K562 (cell line): Measurements from ENCODE around the gene ALDH9A1. TPM values are rescaled to one million over a fixed set of nuclear protein-coding genes. Genes with fewer than 3 reads are reported as not detected.
A peak's percentile ranks its signal among the peaks of the same experiment; 100 is the strongest.

Experiments
- ATAC-seq: fragments of 200-7000 bp; cut with Tn5 transposase; 3 replicates; pipeline ENCODE4 v1.9.1; 2020; ENCODE audit warnings: moderate library complexity
- Bru-seq: library from RNA; stranded (reverse); fragments of 400-500 nt; gene quantifications from one replicate; lab custom pipeline; 2021; lab: Mats Ljungman, UMichigan
- BruChase-seq, 2 experiments: library from RNA; stranded (reverse); fragments of 400-500 nt; gene quantifications; one replicate each; lab custom pipeline; 2021; lab: Mats Ljungman, UMichigan
- BruUV-seq: library from RNA; stranded (reverse); fragments of 400-500 nt; replicated peaks from 2 replicates; lab custom pipeline; 2021; lab: Mats Ljungman, UMichigan
- CTCF ChIA-PET: fragments of 300-600 bp; formaldehyde crosslinking; extraction: SDS; loops from one replicate; lab custom pipeline; 2021; ENCODE audit warnings: low intra/inter-chr PET ratio; lab: Yijun Ruan, JAX
- POLR2A ChIA-PET: fragments of 300-600, 350-650 bp; sonication (Branson Sonifier 250); formaldehyde crosslinking; extraction: SDS; loops from one replicate; lab custom pipeline; 2021; ENCODE audit warnings: antibody characterized with exemption, inconsistent platforms; lab: Yijun Ruan, JAX
- DNase-seq, 4 experiments: peaks; one replicate each; pipeline versions ENCODE4 v3.0.0 to v3.0.0-alpha.2; 2011 to 2018; ENCODE audit warnings: low spot score in 3 of 4, mixed read lengths in 3 of 4; ENCODE audit errors: extremely low read depth in 1 of 4
- FAIRE-seq: peaks from 2 replicates; lab custom pipeline; 2011; peaks lifted over from hg19 to GRCh38; lab: Jason Lieb, UNC
- H2AFZ ChIP-seq: 2 replicates; pipeline ENCODE4 v1.6.0; 2011; ENCODE audit warnings: low read depth, low read length, control low read depth, inconsistent platforms
- H3K27ac ChIP-seq: fragments of 200-600 bp; 3 replicates; pipeline ENCODE4 v1.8.0; 2011; ENCODE audit warnings: low read depth, mild to moderate bottlenecking, control low read depth, inconsistent platforms, low read length, moderate library complexity, mixed read lengths; ENCODE audit errors: extremely low read depth
- H3K27me3 ChIP-seq, 2 experiments: fragments of 300-600 bp in 1 of 2; 2 replicates in 1 of 2; 3 replicates in 1 of 2; pipeline versions ENCODE4 v1.6.0 to v1.8.0; 2011; ENCODE audit warnings: inconsistent platforms in 2 of 2, low read length in 2 of 2, mild to moderate bottlenecking in 1 of 2, mixed read lengths in 1 of 2, moderate library complexity in 1 of 2; ENCODE audit not compliant: control insufficient read depth in 2 of 2, insufficient read depth in 2 of 2
- H3K36me3 ChIP-seq: fragments of 300-600 bp; 3 replicates; pipeline ENCODE4 v1.8.0; 2011; ENCODE audit warnings: mild to moderate bottlenecking, low read length, inconsistent platforms; ENCODE audit not compliant: control insufficient read depth, insufficient read depth
- H3K4me1 ChIP-seq, 2 experiments: fragments of 200-600 bp in 1 of 2; replicated peaks in 1 of 2; 2 replicates in 1 of 2; 3 replicates in 1 of 2; pipeline versions ENCODE4 v1.5.1 to v1.8.0; 2011; ENCODE audit warnings: inconsistent platforms in 2 of 2, low read length in 2 of 2, mild to moderate bottlenecking in 1 of 2, mixed read lengths in 1 of 2, moderate library complexity in 1 of 2; ENCODE audit not compliant: control insufficient read depth in 2 of 2, insufficient read depth in 2 of 2
- H3K4me2 ChIP-seq: 2 replicates; pipeline ENCODE4 v1.6.1; 2011; ENCODE audit warnings: low read length, control low read depth, inconsistent platforms, mixed read lengths; ENCODE audit not compliant: insufficient read depth
- H3K4me3 ChIP-seq: fragments of 200-600 bp; sonication (generic), shearing (Covaris generic); 2 replicates; pipeline ENCODE4 v1.5.1; 2016; ENCODE audit warnings: control low read depth, inconsistent platforms
- H3K79me2 ChIP-seq: fragments of 200-600 bp; 3 replicates; pipeline ENCODE4 v1.8.0; 2011; ENCODE audit warnings: low read length, inconsistent platforms; ENCODE audit not compliant: control insufficient read depth, insufficient read depth
- H3K9ac ChIP-seq, 2 experiments: 2 replicates each; pipeline versions ENCODE4 v1.6.0 to v1.6.1; 2011; ENCODE audit warnings: low read depth in 2 of 2, low read length in 2 of 2, control low read depth in 1 of 2, inconsistent platforms in 1 of 2, mild to moderate bottlenecking in 1 of 2, mixed read lengths in 1 of 2; ENCODE audit not compliant: insufficient read depth in 1 of 2
- H3K9me1 ChIP-seq: one replicate; pipeline ENCODE4 v1.6.0; 2011; ENCODE audit warnings: inconsistent platforms, mild to moderate bottlenecking, low read length, moderate library complexity; ENCODE audit not compliant: control insufficient read depth, insufficient read depth
- H3K9me3 ChIP-seq: replicated peaks from 2 replicates; pipeline ENCODE4 v1.5.1; 2011; ENCODE audit warnings: low read depth, low read length, inconsistent platforms; ENCODE audit not compliant: control insufficient read depth, insufficient read depth
- H4K20me1 ChIP-seq: replicated peaks from 2 replicates; pipeline ENCODE4 v1.6.1; 2011; ENCODE audit warnings: low read length, inconsistent platforms, mixed read lengths; ENCODE audit not compliant: control insufficient read depth, insufficient read depth
- BDP1 ChIP-seq: IDR thresholded peaks from 3 replicates; pipeline ENCODE4 v1.6.1; 2011; ENCODE audit not compliant: insufficient read length, insufficient read depth
- BRD9 ChIP-seq: fragments of 450-650 bp; IDR thresholded peaks from 2 replicates; pipeline ENCODE4 v1.6.1; 2018; ENCODE audit warnings: low read depth; ENCODE audit not compliant: partially characterized antibody
- E2F4 ChIP-seq: sonication (generic); formaldehyde crosslinking; IDR thresholded peaks from 2 replicates; pipeline ENCODE4 v1.8.0; 2022; ENCODE audit warnings: mild to moderate bottlenecking, low read depth, missing genetic modification reagents
- GTF2F1 ChIP-seq: IDR thresholded peaks from 2 replicates; pipeline ENCODE4 v1.6.1; 2011; ENCODE audit warnings: low read depth, low read length, improper control_type of control experiment
- NONO ChIP-seq, 2 experiments: fragments of 200-400 bp in 1 of 2; fragments of 450-650 bp in 1 of 2; formaldehyde crosslinking in 1 of 2; IDR thresholded peaks; 2 replicates each; pipeline ENCODE4 v1.6.1; 2017; ENCODE audit warnings: low read depth in 2 of 2, mild to moderate bottlenecking in 2 of 2, moderate library complexity in 2 of 2, low read length in 1 of 2
- POLR2AphosphoS5 ChIP-seq: IDR thresholded peaks from 2 replicates; pipeline ENCODE4 v1.6.1; 2011; ENCODE audit warnings: mild to moderate bottlenecking, low read depth, low read length, moderate library complexity; ENCODE audit not compliant: control insufficient read depth, insufficient read depth
- SIN3B ChIP-seq: fragments of 450-650 bp; IDR thresholded peaks from 2 replicates; pipeline ENCODE4 v1.6.1; 2017; ENCODE audit warnings: low read depth, mild to moderate bottlenecking, moderate library complexity
- WGBS: fragments of 100-300 bp; shearing (Covaris generic); methylation state at CpG from one replicate; pipeline ENCODE4 v1.1.6; 2016; ENCODE audit warnings: low coverage, mixed read lengths; ENCODE audit not compliant: insufficient coverage; ENCODE audit errors: missing lambda C conversion rate; 5-methylcytosine and 5-hydroxymethylcytosine counted together
- in situ Hi-C: fragments of 300-500 bp; cut with MboI; formaldehyde crosslinking; loops from 4 replicates; pipeline ENCODE4 v1.15.0; 2018; ENCODE audit warnings: inconsistent platforms, mixed read lengths
- intact Hi-C: fragments of 100-400 bp; cut with micrococcal nuclease; formaldehyde crosslinking; loops from 2 replicates; pipeline ENCODE4 v1.14.2; 2022
- long read RNA-seq, 3 experiments: library from polyadenylated mRNA in 2 of 3; library from RNA in 1 of 3; unstranded in 2 of 3; stranded (forward) in 1 of 3; transcript quantifications; one replicate each; pipeline ENCODE4 v2.0.0, GENCODE V29; 2019 to 2022
- polyA minus RNA-seq, 3 experiments: library from RNA; depleted of rRNA, polyadenylated mRNA; stranded (reverse); fragments of >200 nt; gene quantifications; 2 replicates each; pipeline ENCODE4 v1.2.3, GENCODE V29; 2011
- polyA plus RNA-seq, 8 experiments: library from polyadenylated mRNA; depleted of rRNA in 4 of 8; stranded (reverse) in 5 of 8; unstranded in 3 of 8; fragments of >200 nt; fragmentation: Nextera tagmentation in 2 of 8; fragmentation: Illumina TruSeq in 1 of 8; extraction: Ambion mirVana in 2 of 8; extraction: Trizol in 1 of 8; gene quantifications; 2 replicates each; pipeline versions ENCODE4 v1.2.1 to v1.2.3, GENCODE V29; 2011 to 2014; ENCODE audit warnings: inconsistent platforms in 1 of 8, missing spikeins in 1 of 8
- total RNA-seq, 7 experiments: library from RNA; depleted of rRNA in 6 of 7; stranded (reverse); fragments of >200 nt in 6 of 7; fragmentation: Illumina TruSeq in 2 of 7; extraction: Trizol in 2 of 7; gene quantifications; 2 replicates each; pipeline versions ENCODE4 v1.2.1 to v1.2.3, GENCODE V29; 2011 to 2021; ENCODE audit warnings: low replicate concordance in 1 of 7
- TF ChIP-seq, protein P1 (sequence below): fragments of 450-650 bp; IDR thresholded peaks from 2 replicates; pipeline ENCODE4 v1.6.1; 2016; ENCODE audit warnings: antibody characterized with exemption
- TF ChIP-seq, protein P2 (sequence below): fragments of 450-650 bp; formaldehyde crosslinking; IDR thresholded peaks from 2 replicates; pipeline ENCODE4 v1.4.0; 2020; ENCODE audit warnings: mild to moderate bottlenecking, moderate library complexity

ALDH9A1 gene
- 27.7 and 31.2 TPM in 2 replicates for total RNA-seq (2011; cell fraction: chromatin; rRNA removed; ENCODE audit: low replicate concordance)
- 19.8 and 22.0 TPM in 2 replicates for total RNA-seq (2011; cell fraction: nucleolus; rRNA removed)
- 25.7 and 26.5 TPM in 2 replicates for total RNA-seq (2011; cell fraction: nucleoplasm; rRNA removed)
- total RNA-seq (2014; rRNA removed) (29.7 and 46.4 TPM in 2 replicates), total RNA-seq (2014; rRNA removed; fragmentation: Illumina TruSeq; extraction: Trizol) (38.6 and 43.3 TPM in 2 replicates), total RNA-seq (2015; rRNA removed; fragmentation: Illumina TruSeq; extraction: Trizol) (38.1 and 39.2 TPM in 2 replicates), total RNA-seq (2021) (36.7 and 40.5 TPM in 2 replicates), polyA plus RNA-seq (2011; rRNA removed) (42.6 and 54.3 TPM in 2 replicates), polyA plus RNA-seq (2014; fragmentation: Illumina TruSeq; extraction: Trizol) (40.5 and 42.6 TPM in 2 replicates), polyA plus RNA-seq (2014; fragmentation: Nextera tagmentation; extraction: Ambion mirVana) (10 to 100 TPM; 26.5 to 35.0 TPM), polyA plus RNA-seq (2014; rRNA removed) (31.0 and 32.7 TPM in 2 replicates), polyA minus RNA-seq (2011; rRNA and poly(A)+ RNA removed) (79.3 and 92.3 TPM in 2 replicates), Bru-seq, nascent RNA (percentile 85 among the genes with signal in this experiment), BruChase-seq, experiment 1, labeled RNA remaining after a 2-hour chase (percentile 82 among the genes with signal in this experiment), BruChase-seq, experiment 2, labeled RNA remaining after a 6-hour chase (percentile 80 among the genes with signal in this experiment)
- polyA plus RNA-seq (2011; cell fraction: cytosol; rRNA removed) = 13.1 and 32.4 TPM in 2 replicates
- polyA plus RNA-seq (2011; cell fraction: nucleus; rRNA removed) = 13.0 and 23.1 TPM in 2 replicates
- polyA plus RNA-seq (2012) = 33.3 and 39.6 TPM in 2 replicates
- polyA minus RNA-seq (2011; cell fraction: cytosol; rRNA and poly(A)+ RNA removed) = 16.5 and 25.2 TPM in 2 replicates
- polyA minus RNA-seq (2011; cell fraction: nucleus; rRNA and poly(A)+ RNA removed) = 17.4 and 25.5 TPM in 2 replicates
- long read RNA-seq, experiment 1, transcript ALDH9A1-201 (11 exons, 2,696 nt) = major isoform, 119 of 139 reads
- long read RNA-seq, experiment 1, partial matches to known transcripts = 7 of 139 reads
- long read RNA-seq, experiment 1, other reads (novel, unspliced or antisense) = 10 of 139 reads
- long read RNA-seq, experiment 2, transcript ALDH9A1-201 (11 exons, 2,696 nt) = major isoform, 32 of 54 reads
- long read RNA-seq, experiment 2, partial matches to known transcripts = 12 of 54 reads
- long read RNA-seq, experiment 2, other reads (novel, unspliced or antisense) = 9 of 54 reads
- long read RNA-seq, experiment 3, transcript ALDH9A1-201 (11 exons, 2,696 nt) = major isoform, 72 of 73 reads
- long read RNA-seq, experiment 3, partial matches to known transcripts = 1 of 73 reads
- long read RNA-seq, experiment 3, other reads (novel, unspliced or antisense) = 0 of 73 reads

DNA sequence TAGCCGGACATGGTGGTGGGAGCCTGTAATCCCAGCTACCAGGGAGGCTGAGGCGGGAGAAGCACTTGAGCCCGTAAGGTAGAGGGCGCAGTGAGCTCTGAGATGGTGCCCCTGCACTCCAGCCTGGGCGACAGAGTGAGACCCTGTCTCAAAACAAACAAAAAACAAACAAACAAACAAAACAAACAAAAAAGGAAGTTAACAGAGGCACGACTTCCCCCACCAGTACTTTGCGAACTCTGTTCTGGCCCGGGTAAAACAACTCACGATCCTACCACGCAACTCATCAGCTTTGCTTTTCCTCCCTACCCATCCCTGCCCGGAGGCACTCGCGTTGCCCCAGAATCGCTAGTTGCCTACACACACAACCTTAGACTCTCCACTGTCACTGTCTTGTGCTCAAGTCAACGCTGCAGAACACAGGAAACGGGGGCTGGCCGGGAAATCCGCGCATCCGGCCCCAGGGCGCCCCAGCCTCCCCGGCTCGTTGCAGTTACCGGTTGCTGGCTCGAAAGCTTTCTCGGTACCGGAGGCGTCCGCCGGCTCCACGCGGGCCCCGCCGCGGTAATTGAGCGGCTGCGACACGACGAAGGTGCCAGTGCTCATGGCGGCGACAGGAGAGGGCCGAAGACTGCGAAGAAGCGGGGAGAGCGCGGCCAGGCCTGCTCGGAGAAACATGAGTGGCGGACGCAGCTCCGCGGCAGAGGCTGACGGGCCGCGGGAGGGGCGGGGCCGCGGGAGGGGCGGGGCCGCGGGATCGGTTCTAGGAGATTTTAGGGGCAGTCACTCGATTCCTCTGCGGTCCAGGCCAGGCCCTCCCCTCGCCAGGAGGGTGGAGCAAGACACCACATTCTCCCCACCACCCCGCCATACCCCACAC, at the start of gene ALDH9A1:
Gene ALDH9A1, minus strand, starts transcription at position 682 of the 880 bp plus-strand sequence. Its CDS starts 4 bp downstream, at position 678.
- no peaks in the 10 kb centered on the region for H3K9me3 ChIP-seq
- TF ChIP-seq BDP1 = no peak
- peak; percentile 43 for TF ChIP-seq BRD9
- TF ChIP-seq, protein P1, sequence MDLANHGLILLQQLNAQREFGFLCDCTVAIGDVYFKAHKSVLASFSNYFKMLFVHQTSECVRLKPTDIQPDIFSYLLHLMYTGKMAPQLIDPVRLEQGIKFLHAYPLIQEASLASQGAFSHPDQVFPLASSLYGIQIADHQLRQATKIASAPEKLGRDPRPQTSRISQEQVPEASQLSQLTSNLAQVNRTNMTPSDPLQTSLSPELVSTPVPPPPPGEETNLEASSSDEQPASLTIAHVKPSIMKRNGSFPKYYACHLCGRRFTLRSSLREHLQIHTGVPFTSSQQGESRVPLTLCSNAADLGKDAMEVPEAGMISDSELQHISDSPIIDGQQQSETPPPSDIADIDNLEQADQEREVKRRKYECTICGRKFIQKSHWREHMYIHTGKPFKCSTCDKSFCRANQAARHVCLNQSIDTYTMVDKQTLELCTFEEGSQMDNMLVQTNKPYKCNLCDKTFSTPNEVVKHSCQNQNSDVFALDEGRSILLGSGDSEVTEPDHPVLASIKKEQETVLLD = peak; percentile 64
- TF ChIP-seq NONO (IDR thresholded peaks at IDR 0.05; ENCODE audit: low read depth in 2 of 2, low read length in 1 of 2) = peak in 1 of 2 experiments; percentile 57; a peak in 1 of 4 replicates
- peak; percentile 79 for TF ChIP-seq POLR2AphosphoS5
- TF ChIP-seq SIN3B = peak; percentile 76
- TF ChIP-seq, protein P2, sequence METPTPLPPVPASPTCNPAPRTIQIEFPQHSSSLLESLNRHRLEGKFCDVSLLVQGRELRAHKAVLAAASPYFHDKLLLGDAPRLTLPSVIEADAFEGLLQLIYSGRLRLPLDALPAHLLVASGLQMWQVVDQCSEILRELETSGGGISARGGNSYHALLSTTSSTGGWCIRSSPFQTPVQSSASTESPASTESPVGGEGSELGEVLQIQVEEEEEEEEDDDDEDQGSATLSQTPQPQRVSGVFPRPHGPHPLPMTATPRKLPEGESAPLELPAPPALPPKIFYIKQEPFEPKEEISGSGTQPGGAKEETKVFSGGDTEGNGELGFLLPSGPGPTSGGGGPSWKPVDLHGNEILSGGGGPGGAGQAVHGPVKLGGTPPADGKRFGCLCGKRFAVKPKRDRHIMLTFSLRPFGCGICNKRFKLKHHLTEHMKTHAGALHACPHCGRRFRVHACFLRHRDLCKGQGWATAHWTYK (CRISPR knock-in tag) = no peak
- TF ChIP-seq GTF2F1 = 0 out of 2 replicates have a peak, but pooled peaks have one; percentile 21
- TF ChIP-seq E2F4 (CRISPR knock-in tag) = 0 out of 2 replicates have a peak, but pooled peaks have one; percentile 45

More for the DNA sequence above, at the start of gene ALDH9A1:
- intact Hi-C loops (loop anchor here (1.0 to 5.0 kb wide), 2 partner anchors 68 to 96 kb away; no protein-coding TSS in a partner anchor), in situ Hi-C loops (no loop called here)
- peak; percentile 96 for ATAC-seq
- Histone ChIP-seq H3K9me1 (no peaks in the 10 kb centered on the region), H3K79me2 (peaks cover 29% of the 10 kb centered on the region), H3K9ac (peak within 1 kb of the TSS; percentile 86 to 95), H2AFZ (peak within 1 kb of the TSS; percentile 95), H3K4me3 (peak within 1 kb of the TSS; percentile 93), H4K20me1 (no peaks in the 10 kb centered on the region), H3K4me1 (peaks cover 6 to 7% of the 10 kb centered on the region in 2 experiments), H3K36me3 (0 out of 3 replicates have a peak, but pooled peaks cover 3% of the 10 kb centered on the region), H3K27ac (peak within 1 kb of the TSS; percentile 82), H3K27me3 (no peaks in the 10 kb centered on the region; a peak in 1 of 5 replicates), H3K4me2 (peak within 1 kb of the TSS; percentile 94)
- FAIRE-seq = peak; percentile 79
- POLR2A ChIA-PET = interaction anchor here (0.6 to 1.9 kb wide), 20 partner anchors 9 to 1533 kb away, joined by 3 to 11 read pairs (median 4); no protein-coding TSS in a partner anchor
- WGBS = under 1% methylated on average over 58 of the region's 65 CpGs
- DNase-seq = peak; percentile 93 to 97 (median 96)
- BruUV-seq = no TSS peak
- CTCF ChIA-PET = interaction anchor here (0.6 to 1.5 kb wide), 5 partner anchors 68 to 1989 kb away, joined by 3 to 4 read pairs (median 4); partner anchors contain the start of gene MGST3
